ENCODE data around the gene INHBB.

INHBB gene

GRCh38 chr2:120322329-120322728, 23.6 kb upstream of the INHBB start:
- Histone ChIP-seq H4K20me1 (ENCODE audit: low read depth, low read length) (no peaks in the 10 kb centered on the region), H3K4me2 (ENCODE audit: low read depth, low read length, poor library complexity, severe bottlenecking) (no peak overlapping the region), H3K9ac (ENCODE audit: low read length) (no peak overlapping the region), H3K79me2 (ENCODE audit: insufficient read depth, low read length) (no peaks in the 10 kb centered on the region), H3K27me3 (ENCODE audit: low read length) (no peaks in the 10 kb centered on the region), H3K36me3 (ENCODE audit: low read length) (no peaks in the 10 kb centered on the region), H3K9me2 (replicated peaks; ENCODE audit: insufficient read depth, low read length) (no peaks in the 10 kb centered on the region), H3K27ac (ENCODE audit: low read depth, low read length) (no peak overlapping the region), H3K4me3 (ENCODE audit: insufficient read depth, low read length, poor library complexity, severe bottlenecking) (no peak overlapping the region), H3F3A (ENCODE audit: insufficient read depth) (no peaks in the 10 kb centered on the region), H3K9me3 (ENCODE audit: insufficient read depth, low read length) (no peaks in the 10 kb centered on the region), H2AFZ (ENCODE audit: low read depth, low read length, severe bottlenecking) (no peak overlapping the region)
- TF ChIP-seq CTCF (IDR thresholded peaks at IDR 0.05; ENCODE audit: insufficient read depth, low read length, poor library complexity, severe bottlenecking) = no peak
- TF ChIP-seq EZH2phosphoT487 (conservative IDR thresholded peaks at IDR 0.05; ENCODE audit: low read length) = no peak

- Histone ChIP-seq H4K20me1 (ENCODE audit: low read depth, low read length) (no peaks in the 10 kb centered on the region), H3K9me2 (replicated peaks; ENCODE audit: insufficient read depth, low read length) (no peaks in the 10 kb centered on the region), H3K27ac (ENCODE audit: low read depth, low read length) (no peak overlapping the region), H3K4me3 (ENCODE audit: insufficient read depth, low read length, poor library complexity, severe bottlenecking) (no peak overlapping the region), H3K4me2 (ENCODE audit: low read depth, low read length, poor library complexity, severe bottlenecking) (no peak overlapping the region), H3K27me3 (ENCODE audit: low read length) (no peaks in the 10 kb centered on the region), H3K9me3 (ENCODE audit: insufficient read depth, low read length) (no peaks in the 10 kb centered on the region), H3K79me2 (ENCODE audit: insufficient read depth, low read length) (no peaks in the 10 kb centered on the region), H3K36me3 (ENCODE audit: low read length) (no peaks in the 10 kb centered on the region), H2AFZ (ENCODE audit: low read depth, low read length, severe bottlenecking) (no peak overlapping the region), H3F3A (ENCODE audit: insufficient read depth) (no peaks in the 10 kb centered on the region), H3K9ac (ENCODE audit: low read length) (no peak overlapping the region)
- TF ChIP-seq CTCF (IDR thresholded peaks at IDR 0.05; ENCODE audit: insufficient read depth, low read length, poor library complexity, severe bottlenecking) (no peak), EZH2phosphoT487 (conservative IDR thresholded peaks at IDR 0.05; ENCODE audit: low read length) (no peak)
These were observed 22.7 kb upstream of the INHBB start for GRCh38 chr2:120323214-120323613.

- Histone ChIP-seq H3K9me3 (ENCODE audit: insufficient read depth, low read length) (no peaks in the 10 kb centered on the region), H3K4me3 (ENCODE audit: insufficient read depth, low read length, poor library complexity, severe bottlenecking) (no peak overlapping the region), H3K9me2 (replicated peaks; ENCODE audit: insufficient read depth, low read length) (no peaks in the 10 kb centered on the region), H3K27me3 (ENCODE audit: low read length) (no peaks in the 10 kb centered on the region), H4K20me1 (ENCODE audit: low read depth, low read length) (no peaks in the 10 kb centered on the region), H3K4me2 (ENCODE audit: low read depth, low read length, poor library complexity, severe bottlenecking) (no peak overlapping the region), H3K79me2 (ENCODE audit: insufficient read depth, low read length) (no peaks in the 10 kb centered on the region), H3K36me3 (ENCODE audit: low read length) (no peaks in the 10 kb centered on the region), H3K27ac (ENCODE audit: low read depth, low read length) (no peak overlapping the region), H3F3A (ENCODE audit: insufficient read depth) (no peaks in the 10 kb centered on the region), H2AFZ (ENCODE audit: low read depth, low read length, severe bottlenecking) (no peak overlapping the region), H3K9ac (ENCODE audit: low read length) (no peak overlapping the region)
- TF ChIP-seq EZH2phosphoT487 (conservative IDR thresholded peaks at IDR 0.05; ENCODE audit: low read length) = no peak
- no peak for TF ChIP-seq CTCF (IDR thresholded peaks at IDR 0.05; ENCODE audit: insufficient read depth, low read length, poor library complexity, severe bottlenecking)
These were observed 22.0 kb upstream of the INHBB start for GRCh38 chr2:120323807-120324399.

Measured in SU-DHL-6 (cell line).